Activated CD4-positive, alpha-beta memory T cell treated with anti-CD3 and anti-CD28 coated beads for 36 hours (primary cell): ENCODE measurements around the gene CRYBA4. TPM values are rescaled to one million over a fixed set of nuclear protein-coding genes. Genes with fewer than 3 reads are reported as not detected.

Experiments
- CTCF ChIA-PET: fragments of 350-600 bp; sonication (Branson Sonifier 250); formaldehyde crosslinking; loops from one replicate; lab custom pipeline; 2021; ENCODE audit warnings: antibody characterized with exemption, inconsistent platforms; lab: Charles Lee
- POLR2A ChIA-PET: fragments of 350-600 bp; sonication (Branson Sonifier 250); formaldehyde crosslinking; loops from one replicate; lab custom pipeline; 2021; ENCODE audit warnings: antibody characterized with exemption; lab: Charles Lee
- DNase-seq: peaks from one replicate; pipeline ENCODE4 v3.0.0-alpha.2; 2020
- H3K27ac Mint-ChIP-seq: one replicate; pipeline ENCODE4 v1.8.0; 2021; ENCODE audit warnings: mixed read lengths
- H3K27me3 Mint-ChIP-seq: one replicate; pipeline ENCODE4 v1.8.0; 2021; ENCODE audit warnings: mixed read lengths
- H3K36me3 Mint-ChIP-seq: one replicate; pipeline ENCODE4 v1.8.0; 2021; ENCODE audit warnings: mixed read lengths
- H3K4me1 Mint-ChIP-seq: one replicate; pipeline ENCODE4 v1.8.0; 2021; ENCODE audit warnings: low read depth, mixed read lengths
- H3K4me3 Mint-ChIP-seq: one replicate; pipeline ENCODE4 v1.8.0; 2021; ENCODE audit warnings: mild to moderate bottlenecking, mixed read lengths
- H3K9me3 Mint-ChIP-seq: one replicate; pipeline ENCODE4 v1.8.0; 2021; ENCODE audit warnings: mixed read lengths
- intact Hi-C: fragments of 100-400 bp; cut with micrococcal nuclease; formaldehyde crosslinking; loops from one replicate; pipeline ENCODE4 v1.15.1; 2023
- total RNA-seq, 2 experiments: library from RNA; stranded (reverse); gene quantifications; one replicate each; pipeline ENCODE4 v1.2.3, GENCODE V29; 2021

CRYBA4 gene
- total RNA-seq, 2 experiments from 2014 or later: 0.36 TPM; not detected in 1

- no peaks in the 10 kb centered on the region for H3K4me1 Mint-ChIP-seq
- no peaks in the 10 kb centered on the region for H3K9me3 Mint-ChIP-seq
- no peaks in the 10 kb centered on the region for H3K27me3 Mint-ChIP-seq
- intact Hi-C loops: no loop called here
- ChIA-PET CTCF (no interaction called here), POLR2A (no interaction called here)
- H3K36me3 Mint-ChIP-seq: no peaks in the 10 kb centered on the region
- no peak overlapping the region for H3K27ac Mint-ChIP-seq
- H3K4me3 Mint-ChIP-seq: no peak overlapping the region
- no peak for DNase-seq
Measured at GRCh38 chr22:26616650-26617049, 5.1 kb upstream of the CRYBA4 start.

DNA sequence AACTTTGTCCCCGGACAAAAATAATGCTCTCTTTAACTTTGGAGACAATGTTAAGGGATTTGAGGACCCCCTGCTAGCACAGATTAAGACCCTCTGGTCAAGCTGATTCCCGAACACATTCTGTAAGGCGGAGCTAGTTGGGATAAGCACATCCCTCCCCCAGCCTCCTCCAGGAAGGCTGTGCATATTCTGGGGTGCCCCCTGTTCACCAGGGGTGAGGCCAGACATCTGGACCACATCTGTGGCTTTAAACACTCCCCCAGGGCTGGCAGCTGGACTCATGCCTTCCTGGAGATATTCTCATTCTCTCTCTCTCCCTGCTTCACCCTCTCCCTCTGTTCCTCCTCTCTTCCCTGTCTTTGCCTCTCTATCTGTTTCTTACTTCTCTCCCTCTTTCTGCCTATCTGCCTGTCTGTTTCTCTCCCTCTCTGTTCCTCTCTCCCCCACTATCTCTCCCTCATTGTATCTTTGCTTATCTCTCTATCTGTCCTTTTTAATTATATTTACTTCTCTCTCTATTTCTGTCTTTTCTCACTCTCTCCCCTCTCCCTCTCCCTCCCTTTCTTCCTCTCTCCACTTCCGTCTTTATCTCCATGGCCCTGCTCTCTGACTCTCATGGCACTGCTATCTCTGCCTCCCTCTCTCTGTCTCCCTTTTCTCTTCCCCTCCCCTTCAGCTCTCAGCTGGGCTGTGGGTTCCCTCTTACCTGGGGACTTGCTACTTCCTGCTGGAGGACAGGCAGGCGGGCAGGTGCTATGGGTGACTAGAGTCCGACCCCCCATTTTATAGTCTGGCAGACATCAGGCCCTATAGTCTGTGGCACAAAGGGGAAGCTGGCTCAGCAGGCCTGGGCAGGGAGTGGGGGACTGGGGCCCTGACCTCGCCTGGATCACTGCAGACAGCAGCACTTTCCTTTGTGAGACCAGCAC lies 4.2 kb upstream of the CRYBA4 start, which contains the start of gene CRYBB1:
Gene CRYBB1, minus strand, starts transcription at position 757 of the 929 bp plus-strand sequence. CDS start 1,708 bp downstream, outside the sequence.
- Mint-ChIP-seq H3K4me3 (no peak within 1 kb of the TSS), H3K27ac (no peak within 1 kb of the TSS), H3K27me3 (no peaks in the 10 kb centered on the region), H3K36me3 (no peaks in the 10 kb centered on the region), H3K9me3 (no peaks in the 10 kb centered on the region), H3K4me1 (no peaks in the 10 kb centered on the region)
- ChIA-PET POLR2A (no interaction called here), CTCF (no interaction called here)
- intact Hi-C loops: no loop called here
- no peak for DNase-seq

DNA sequence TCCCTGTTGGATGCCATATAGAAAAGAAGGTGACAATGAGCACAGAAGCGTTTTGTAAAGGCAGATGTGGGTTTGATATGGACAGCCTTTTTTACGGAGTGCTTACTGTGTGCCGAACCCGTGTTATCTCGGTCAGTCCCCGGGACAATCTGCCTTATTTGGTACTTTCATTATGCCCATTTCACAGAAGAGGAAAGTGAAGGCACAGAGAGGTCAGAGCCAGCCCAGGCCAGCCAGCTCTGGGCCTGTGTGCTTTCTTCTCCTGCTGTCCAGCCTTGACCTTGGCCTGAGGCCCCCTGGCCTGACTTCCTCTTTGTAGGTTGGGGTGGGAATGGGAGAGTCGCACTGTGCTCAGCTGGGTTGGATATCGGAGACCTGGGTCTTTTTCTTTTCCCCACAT lies 3.3 kb upstream of the CRYBA4 start:
- no peak for DNase-seq
- POLR2A ChIA-PET: no interaction called here
- intact Hi-C loops: no loop called here
- CTCF ChIA-PET: no interaction called here
- H3K4me3 Mint-ChIP-seq: no peak overlapping the region
- H3K36me3 Mint-ChIP-seq: no peaks in the 10 kb centered on the region
- H3K9me3 Mint-ChIP-seq: no peaks in the 10 kb centered on the region
- H3K27me3 Mint-ChIP-seq: no peaks in the 10 kb centered on the region
- no peak overlapping the region for H3K27ac Mint-ChIP-seq
- H3K4me1 Mint-ChIP-seq: no peaks in the 10 kb centered on the region

DNA sequence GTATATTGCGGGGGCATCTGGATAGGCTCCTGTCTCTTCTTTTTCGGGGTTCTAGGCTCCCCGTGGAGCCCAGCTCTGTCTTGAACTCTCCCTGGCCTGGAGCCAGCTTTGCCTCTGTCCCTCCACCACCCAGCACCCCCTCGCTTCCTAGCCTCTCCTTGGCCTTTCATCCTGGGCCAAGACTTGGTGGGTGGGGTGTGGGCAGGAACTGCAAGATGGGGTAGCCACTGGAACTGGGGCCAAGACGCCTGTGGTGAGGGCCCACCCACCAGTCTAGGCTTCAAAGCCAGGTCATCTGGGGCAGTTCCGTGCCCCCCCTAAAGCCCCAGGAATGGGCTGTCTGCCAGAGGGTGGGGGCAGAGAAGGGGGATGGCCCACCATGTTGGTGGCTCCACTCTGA lies 2.3 kb upstream of the CRYBA4 start:
- DNase-seq: no peak
- H3K9me3 Mint-ChIP-seq: peaks cover 3% of the 10 kb centered on the region
- POLR2A ChIA-PET: no interaction called here
- H3K36me3 Mint-ChIP-seq: no peaks in the 10 kb centered on the region
- no peaks in the 10 kb centered on the region for H3K27me3 Mint-ChIP-seq
- H3K4me3 Mint-ChIP-seq: no peak overlapping the region
- intact Hi-C loops: no loop called here
- CTCF ChIA-PET: no interaction called here
- H3K4me1 Mint-ChIP-seq: no peaks in the 10 kb centered on the region
- no peak overlapping the region for H3K27ac Mint-ChIP-seq

- Mint-ChIP-seq H3K4me3 (no peak overlapping the region), H3K36me3 (no peaks in the 10 kb centered on the region), H3K27ac (no peak overlapping the region), H3K4me1 (no peaks in the 10 kb centered on the region), H3K27me3 (no peaks in the 10 kb centered on the region), H3K9me3 (peaks cover 3% of the 10 kb centered on the region)
- ChIA-PET POLR2A (no interaction called here), CTCF (no interaction called here)
- intact Hi-C loops: no loop called here
- no peak for DNase-seq
Measured at GRCh38 chr22:26620197-26620596, 1.6 kb upstream of the CRYBA4 start.

DNA sequence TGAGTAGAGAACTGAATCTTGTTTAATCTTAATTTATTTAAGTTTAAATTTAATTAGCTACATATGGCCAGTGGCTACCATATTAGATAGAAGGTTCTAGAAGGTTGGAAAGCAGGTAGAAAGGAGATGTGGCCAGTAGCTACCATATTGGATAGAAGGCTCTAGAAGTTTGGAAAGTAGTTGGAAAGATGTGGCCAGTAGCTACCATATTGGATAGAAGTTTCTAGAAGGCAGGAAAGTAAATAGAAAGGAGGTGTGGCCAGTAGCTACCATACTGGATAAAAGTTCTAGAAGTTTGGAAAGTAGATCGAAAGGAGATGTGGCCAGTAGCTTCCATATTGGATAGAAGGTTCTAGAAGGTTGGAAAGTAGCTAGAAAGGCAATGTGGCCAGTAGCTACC lies 2.2 kb downstream of the CRYBA4 start:
- Mint-ChIP-seq H3K27me3 (no peaks in the 10 kb centered on the region), H3K36me3 (no peaks in the 10 kb centered on the region), H3K4me3 (no peak overlapping the region), H3K4me1 (peaks cover 3% of the 10 kb centered on the region), H3K27ac (no peak overlapping the region), H3K9me3 (peaks cover 3% of the 10 kb centered on the region)
- ChIA-PET POLR2A (no interaction called here), CTCF (interaction anchor here (0.9 to 1.4 kb wide), 3 partner anchors 9 to 41 kb away, joined by 3 to 4 read pairs (median 4); no protein-coding TSS in a partner anchor)
- intact Hi-C loops: no loop called here
- DNase-seq: no peak

- no peaks in the 10 kb centered on the region for H3K27me3 Mint-ChIP-seq
- intact Hi-C loops: no loop called here
- DNase-seq: no peak
- no peak overlapping the region for H3K4me3 Mint-ChIP-seq
- peaks cover 3% of the 10 kb centered on the region for H3K9me3 Mint-ChIP-seq
- POLR2A ChIA-PET: interaction anchor here (0.5 kb wide), 1 partner anchor 108 kb away, joined by 3 read pairs; no protein-coding TSS in a partner anchor
- CTCF ChIA-PET: interaction anchor here (0.9 to 1.4 kb wide), 3 partner anchors 8 to 40 kb away, joined by 3 to 4 read pairs (median 4); no protein-coding TSS in a partner anchor
- no peak overlapping the region for H3K27ac Mint-ChIP-seq
- H3K36me3 Mint-ChIP-seq: no peaks in the 10 kb centered on the region
- peaks cover 3% of the 10 kb centered on the region for H3K4me1 Mint-ChIP-seq
Measured at GRCh38 chr22:26624803-26625202, 3.0 kb downstream of the CRYBA4 start.

DNA sequence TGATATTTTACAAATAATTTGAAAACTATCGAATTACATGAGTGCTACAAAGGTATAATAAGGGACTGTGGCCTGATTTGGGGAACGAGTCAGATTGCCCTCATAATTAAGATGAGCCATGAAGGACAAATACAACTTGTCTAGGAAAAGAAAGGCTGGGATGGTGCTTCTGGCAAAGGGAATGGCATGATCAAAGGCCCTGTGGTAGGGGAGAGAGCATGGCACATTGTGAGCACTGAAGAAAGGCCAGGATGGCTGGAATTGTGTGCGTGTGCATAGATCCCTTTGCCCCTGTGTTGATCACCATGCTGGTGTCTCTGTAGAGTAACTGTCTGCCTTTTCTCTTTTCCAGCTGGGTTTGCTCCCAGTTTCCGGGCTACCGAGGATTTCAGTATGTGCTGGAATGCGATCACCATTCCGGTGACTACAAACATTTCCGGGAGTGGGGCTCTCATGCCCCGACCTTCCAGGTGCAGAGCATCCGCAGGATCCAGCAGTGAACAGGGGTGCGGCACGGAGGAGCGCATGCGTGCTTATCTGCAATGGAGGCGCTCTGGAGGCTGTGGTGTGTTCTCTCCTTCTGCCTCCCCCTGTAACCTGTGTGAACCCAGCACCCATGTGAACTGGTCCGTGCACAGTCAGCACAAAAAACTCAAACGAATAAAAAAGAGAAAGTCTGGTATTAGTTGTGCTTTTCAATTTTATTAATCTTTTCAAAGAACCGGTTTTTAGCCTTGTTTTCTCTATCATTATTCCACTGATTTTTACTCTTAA lies 8.4 kb downstream of the CRYBA4 start:
- H3K4me1 Mint-ChIP-seq: peaks cover 9% of the 10 kb centered on the region
- DNase-seq: no peak
- no peaks in the 10 kb centered on the region for H3K36me3 Mint-ChIP-seq
- H3K9me3 Mint-ChIP-seq: no peaks in the 10 kb centered on the region
- ChIA-PET POLR2A (interaction anchor here (1.2 kb wide), 1 partner anchor 12 kb away, joined by 3 read pairs; no protein-coding TSS in a partner anchor), CTCF (interaction anchor here (0.6 kb wide), 1 partner anchor 169 kb away, joined by 3 read pairs; no protein-coding TSS in a partner anchor)
- no peak overlapping the region for H3K4me3 Mint-ChIP-seq
- intact Hi-C loops: no loop called here
- no peak overlapping the region for H3K27ac Mint-ChIP-seq
- H3K27me3 Mint-ChIP-seq: no peaks in the 10 kb centered on the region

GRCh38 chr22:26631282-26631681 lies 9.5 kb downstream of the CRYBA4 start:
- intact Hi-C loops: no loop called here
- Mint-ChIP-seq H3K27ac (no peak overlapping the region), H3K4me3 (no peak overlapping the region), H3K36me3 (no peaks in the 10 kb centered on the region), H3K27me3 (no peaks in the 10 kb centered on the region), H3K4me1 (peaks cover 9% of the 10 kb centered on the region), H3K9me3 (no peaks in the 10 kb centered on the region)
- ChIA-PET POLR2A (interaction anchor here (0.6 kb wide), 1 partner anchor 26 kb away, joined by 5 read pairs; the partner anchor contains the start of gene MIAT), CTCF (no interaction called here)
- no peak for DNase-seq

DNA sequence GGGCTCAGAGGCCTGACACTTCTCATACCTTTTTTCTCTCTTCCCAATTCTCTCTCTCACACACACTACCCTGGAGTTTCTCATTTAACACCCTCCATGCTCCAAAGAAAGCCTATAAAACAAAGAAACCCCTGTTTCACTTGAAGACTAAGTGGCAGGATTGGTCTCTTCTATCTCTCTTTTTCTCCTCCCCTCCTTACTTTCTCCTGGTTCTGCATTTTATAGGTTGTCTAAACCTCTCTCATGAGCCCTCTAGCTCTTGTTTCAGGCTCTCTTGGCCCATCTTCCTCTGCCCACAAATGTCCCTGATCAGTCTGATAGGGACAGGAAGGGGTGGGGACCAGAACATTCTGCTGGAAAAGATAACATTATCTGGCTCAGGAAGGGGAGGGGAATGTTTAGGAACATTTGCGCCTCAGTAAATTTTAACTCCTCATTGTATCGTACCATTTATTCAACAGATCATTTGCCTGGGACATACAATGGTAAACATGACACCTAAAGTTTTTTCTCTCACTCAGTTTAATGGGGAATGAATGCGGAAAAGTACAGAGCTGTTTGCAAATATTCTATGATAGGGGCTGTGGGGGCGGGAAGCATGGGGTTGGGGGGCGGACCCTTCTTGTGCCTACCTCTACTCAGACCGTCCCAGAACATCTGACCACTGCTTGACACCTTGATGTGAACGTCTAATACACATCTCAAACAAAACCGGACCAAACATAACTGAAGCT lies 10.8 kb downstream of the CRYBA4 start:
- no peaks in the 10 kb centered on the region for H3K9me3 Mint-ChIP-seq
- H3K4me3 Mint-ChIP-seq: no peak overlapping the region
- H3K4me1 Mint-ChIP-seq: peaks cover 7% of the 10 kb centered on the region
- H3K27me3 Mint-ChIP-seq: no peaks in the 10 kb centered on the region
- intact Hi-C loops: no loop called here
- ChIA-PET CTCF (interaction anchor here (0.8 to 0.9 kb wide), 2 partner anchors 9 to 10 kb away, joined by 4 read pairs; no protein-coding TSS in a partner anchor), POLR2A (no interaction called here)
- H3K36me3 Mint-ChIP-seq: no peaks in the 10 kb centered on the region
- no peak overlapping the region for H3K27ac Mint-ChIP-seq
- no peak for DNase-seq

DNA sequence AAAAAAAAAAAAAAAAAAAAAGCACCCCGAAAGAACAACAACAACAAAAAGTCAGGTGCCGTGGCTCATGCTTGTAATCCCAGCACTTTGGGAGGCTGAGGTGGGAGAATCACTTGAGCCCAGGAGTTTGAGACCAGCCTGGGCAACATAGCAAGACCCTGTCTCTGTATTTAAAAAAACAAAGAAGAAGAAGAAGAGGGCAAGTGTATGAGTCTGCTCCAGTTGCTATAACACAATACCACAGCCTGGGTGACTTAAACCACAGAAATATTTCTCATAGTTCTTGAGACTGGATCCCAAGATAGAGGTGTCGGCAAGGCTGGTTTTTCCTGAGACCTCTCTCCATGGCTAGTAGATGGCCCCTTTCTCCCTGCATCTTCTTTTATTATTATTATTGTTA lies 12.4 kb downstream of the CRYBA4 start:
- ChIA-PET CTCF (no interaction called here), POLR2A (no interaction called here)
- H3K4me1 Mint-ChIP-seq: peaks cover 7% of the 10 kb centered on the region
- no peaks in the 10 kb centered on the region for H3K9me3 Mint-ChIP-seq
- no peaks in the 10 kb centered on the region for H3K27me3 Mint-ChIP-seq
- no peak overlapping the region for H3K4me3 Mint-ChIP-seq
- H3K27ac Mint-ChIP-seq: no peak overlapping the region
- H3K36me3 Mint-ChIP-seq: no peaks in the 10 kb centered on the region
- intact Hi-C loops: no loop called here
- no peak for DNase-seq
